GM21381 (cell line): ENCODE measurements around the gene ITPR2.
A peak's percentile ranks its signal among the peaks of the same experiment; 100 is the strongest.
"Not testable (repeated sequence)": the region's sequence is repeated elsewhere in the genome, so short reads cannot be mapped to it uniquely, and the experiment has no call there.

Source experiments
- ATAC-seq: cut with Tn5 transposase; IDR thresholded peaks from one replicate; pipeline ENCODE4 v1.9.1; 2021; ENCODE audit warnings: mild to moderate bottlenecking, moderate library complexity; ENCODE audit not compliant: unreplicated experiment

ITPR2 gene

GRCh38 chr12:26832822-26833742 is at the start of gene ITPR2:
ITPR2 (minus strand) TSS chr12:26833194; CDS start chr12:26832781, 413 bp downstream.
- peak; percentile 72 for ATAC-seq

DNA sequence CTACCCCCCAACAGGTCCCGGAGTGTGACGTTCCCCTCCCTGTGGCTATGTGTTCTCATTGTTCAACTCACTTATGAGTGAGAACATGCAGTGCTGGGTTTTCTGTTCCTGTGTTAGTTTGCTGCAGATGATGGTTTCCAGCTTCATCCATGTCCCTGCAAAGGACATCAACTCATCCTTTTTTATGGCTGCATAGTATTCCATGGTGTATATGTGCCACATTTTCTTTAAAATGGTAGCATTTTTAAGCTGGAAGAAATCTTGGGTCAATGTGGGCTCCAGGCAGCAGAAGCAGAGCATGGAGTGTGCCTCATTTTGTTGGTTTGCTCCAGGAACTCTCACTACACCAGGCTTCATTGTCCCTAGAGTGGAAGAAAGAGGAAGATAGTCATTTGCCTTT is 47.6 kb upstream of the ITPR2 start:
- no peak for ATAC-seq

GRCh38 chr12:26878661-26879119 is 45.7 kb upstream of the ITPR2 start:
- ATAC-seq, result peak; percentile 45

DNA sequence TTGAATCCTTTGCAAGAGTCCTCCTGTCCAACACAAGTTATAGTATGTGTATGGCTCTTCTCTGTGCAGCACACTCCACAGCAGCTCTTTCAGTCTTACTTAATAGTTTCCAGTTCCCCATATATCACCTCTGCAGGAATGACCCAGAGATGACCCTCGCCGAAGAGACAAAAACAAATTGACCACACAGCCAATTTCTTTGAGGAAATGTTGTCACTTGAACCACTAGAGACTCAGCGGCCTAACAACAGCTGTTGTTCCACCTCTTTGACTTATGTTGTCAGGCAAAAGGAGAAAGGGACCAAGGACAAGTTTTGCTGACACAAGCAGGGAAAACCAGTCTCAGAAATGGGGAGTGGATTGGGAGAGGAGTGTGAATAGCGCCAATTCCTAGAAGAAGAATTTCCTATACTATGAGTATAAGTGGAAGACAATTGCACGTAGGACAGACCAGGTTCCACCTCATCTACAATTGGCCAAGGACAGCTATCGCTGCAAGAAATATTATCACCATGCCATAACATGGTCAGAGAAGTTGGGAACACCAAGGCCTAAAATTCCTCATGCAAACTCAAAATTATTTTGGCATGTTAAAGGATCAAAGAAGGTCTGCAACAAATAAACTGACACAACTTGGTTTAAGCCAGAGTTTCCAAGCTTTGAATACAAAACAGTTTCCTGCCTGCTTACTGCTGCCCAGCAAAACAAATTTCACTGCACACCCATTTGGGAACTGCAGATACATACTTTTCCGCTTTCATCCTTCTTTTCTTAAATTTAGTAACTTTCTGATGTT is 41.7 kb upstream of the ITPR2 start:
- peak; percentile 57 for ATAC-seq

DNA sequence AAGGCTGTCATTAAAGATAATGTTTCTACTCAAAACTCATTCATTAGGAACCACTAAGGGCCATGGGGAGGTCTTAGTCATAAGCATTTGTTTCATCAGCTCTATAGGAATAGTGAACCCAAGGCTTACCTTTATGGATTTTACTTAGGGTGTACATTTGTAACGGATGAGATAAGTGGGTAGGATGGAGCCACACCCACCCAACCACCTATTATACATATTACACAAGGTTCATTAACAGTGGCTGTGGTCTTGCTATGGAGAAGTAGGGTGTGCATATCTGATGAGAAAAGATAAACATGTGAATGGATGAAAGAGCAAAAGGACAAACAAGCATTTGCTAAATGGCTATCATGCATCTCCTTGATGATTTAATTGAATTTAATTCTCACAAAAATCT is 39.6 kb upstream of the ITPR2 start:
- no peak for ATAC-seq

DNA sequence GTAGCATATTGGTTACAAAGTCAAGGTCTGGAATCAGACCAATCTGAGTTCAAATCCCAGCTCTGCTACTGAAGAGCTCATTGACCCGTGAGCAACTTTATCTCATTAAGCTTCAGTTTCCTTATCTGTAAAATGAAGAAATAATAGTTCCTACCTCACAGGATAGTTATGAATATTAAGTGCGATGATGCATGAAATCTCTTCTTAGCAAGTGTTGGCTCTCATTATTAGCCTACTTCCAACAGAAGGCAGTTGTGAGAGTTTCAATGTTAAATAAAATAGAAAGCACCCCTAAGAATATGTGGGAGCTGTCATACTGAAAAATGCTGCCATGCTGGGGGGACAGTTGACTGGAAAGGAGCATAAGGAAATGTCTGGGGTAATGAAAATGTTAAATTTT is 39.0 kb upstream of the ITPR2 start:
- no peak for ATAC-seq

DNA sequence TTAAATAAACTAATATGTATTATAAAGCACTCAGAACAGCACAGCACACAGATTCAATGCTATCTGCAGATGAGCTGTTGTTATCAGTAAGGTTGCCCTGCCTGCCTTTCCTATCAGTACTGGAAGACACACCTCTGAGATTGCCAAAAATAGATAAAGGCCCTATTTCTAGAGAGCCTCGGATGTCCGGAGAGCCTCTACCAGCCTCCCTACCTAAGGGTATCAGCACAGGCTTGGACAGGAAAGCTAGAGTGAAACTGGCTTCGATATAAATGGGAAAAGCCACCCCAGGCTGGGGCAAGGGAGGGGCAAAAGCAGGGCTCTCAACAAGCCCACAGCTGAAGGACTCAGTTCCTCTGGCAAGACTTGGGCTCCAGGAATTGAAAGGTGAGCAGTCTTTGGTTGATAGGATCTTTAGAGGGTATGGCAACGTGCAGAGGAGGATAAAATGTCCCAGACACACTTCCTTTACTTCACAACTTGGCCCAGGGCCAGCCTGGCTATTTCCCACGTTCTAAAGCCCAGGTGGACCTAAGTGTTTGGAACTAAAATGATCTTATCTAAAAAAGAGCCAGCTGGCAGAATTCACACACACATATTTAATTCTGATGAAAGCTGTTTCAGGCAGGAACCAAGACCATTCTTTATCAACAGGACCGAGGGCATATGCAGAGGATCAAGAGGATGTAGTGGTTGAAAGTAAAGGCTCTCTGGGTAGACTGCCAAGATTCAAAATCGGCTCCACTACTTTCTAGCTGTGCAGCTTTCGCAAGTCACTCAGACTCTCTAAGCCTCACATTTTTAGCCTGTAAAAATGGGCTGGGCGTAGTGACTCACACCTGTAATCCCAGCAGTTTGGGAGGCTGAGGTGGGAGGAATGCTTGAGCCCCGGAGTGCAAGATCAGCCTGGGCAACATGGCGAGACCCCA is 37.8 kb upstream of the ITPR2 start:
- no peak for ATAC-seq

DNA sequence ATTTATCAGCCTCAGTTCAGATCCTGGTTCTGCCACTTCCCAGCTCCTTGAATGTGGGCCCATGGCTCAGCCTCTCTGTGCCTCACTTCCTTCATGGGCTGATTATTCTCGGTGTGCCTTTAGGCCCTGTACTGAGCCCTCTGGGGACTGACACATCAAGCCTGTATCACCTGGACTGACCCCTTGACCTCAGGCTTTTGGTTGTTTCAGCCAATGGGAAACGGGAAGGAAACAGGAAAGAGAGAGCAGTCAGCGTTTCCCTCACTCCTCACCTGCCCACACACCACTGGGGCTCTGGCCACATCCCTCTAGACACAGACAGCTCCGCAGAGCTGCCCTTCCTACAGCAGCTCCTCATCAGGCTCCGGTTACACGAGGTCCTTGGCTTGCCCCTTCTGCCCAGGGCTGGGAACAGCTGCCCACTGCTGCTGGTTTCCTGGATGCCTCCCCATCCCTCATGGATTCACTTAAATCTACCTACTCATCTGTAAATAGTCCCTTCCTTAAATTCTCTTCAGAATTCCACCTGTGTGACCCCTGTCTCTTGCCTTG is 37.0 kb upstream of the ITPR2 start:
- no peak for ATAC-seq

DNA sequence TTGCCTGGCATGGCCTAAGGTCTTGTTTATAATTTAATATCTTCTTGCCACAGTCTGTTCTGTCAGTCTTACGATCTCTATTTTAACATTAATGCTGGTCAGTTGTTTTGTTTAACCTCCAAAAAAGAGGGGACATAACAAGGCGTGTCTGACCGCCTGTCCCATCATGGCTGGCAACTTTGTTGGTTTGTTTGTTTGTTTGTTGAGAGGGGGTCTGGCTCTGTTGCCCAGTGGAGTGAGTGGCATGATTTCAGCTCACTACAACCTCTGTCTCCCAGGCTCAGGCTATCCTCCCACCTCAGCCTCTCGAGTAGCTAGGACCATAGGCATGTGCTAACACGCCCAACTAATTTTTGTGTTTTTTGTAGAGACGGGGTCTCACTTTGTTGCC is 36.1 kb upstream of the ITPR2 start:
- no peak for ATAC-seq

- ATAC-seq, result no peak
These were observed 35.6 kb upstream of the ITPR2 start for GRCh38 chr12:26868447-26869103.

- peak; percentile 67 for ATAC-seq
These were observed 34.1 kb upstream of the ITPR2 start for GRCh38 chr12:26867080-26867479.

GRCh38 chr12:26863515-26863914 is 30.5 kb upstream of the ITPR2 start:
- no peak for ATAC-seq

DNA sequence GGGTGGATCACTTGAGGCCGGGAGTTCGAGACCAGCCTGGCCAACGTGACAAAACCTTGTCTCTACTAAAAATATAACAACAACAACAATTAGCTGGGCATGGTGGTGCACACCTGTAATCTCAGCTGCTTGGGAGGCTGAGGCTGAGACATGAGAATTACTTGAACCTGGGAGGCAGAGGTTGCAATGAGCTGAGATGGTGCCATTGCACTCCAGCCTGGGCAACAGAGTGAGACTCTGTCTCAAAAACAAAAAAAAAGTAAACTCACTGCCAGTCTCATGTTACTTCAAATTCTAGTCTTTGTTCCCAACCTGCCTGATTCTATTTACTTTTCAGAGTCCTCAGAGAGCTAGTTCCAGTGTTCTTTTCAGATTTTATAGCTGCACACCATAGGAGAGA is 29.8 kb upstream of the ITPR2 start:
- not testable (repeated sequence) for ATAC-seq

DNA sequence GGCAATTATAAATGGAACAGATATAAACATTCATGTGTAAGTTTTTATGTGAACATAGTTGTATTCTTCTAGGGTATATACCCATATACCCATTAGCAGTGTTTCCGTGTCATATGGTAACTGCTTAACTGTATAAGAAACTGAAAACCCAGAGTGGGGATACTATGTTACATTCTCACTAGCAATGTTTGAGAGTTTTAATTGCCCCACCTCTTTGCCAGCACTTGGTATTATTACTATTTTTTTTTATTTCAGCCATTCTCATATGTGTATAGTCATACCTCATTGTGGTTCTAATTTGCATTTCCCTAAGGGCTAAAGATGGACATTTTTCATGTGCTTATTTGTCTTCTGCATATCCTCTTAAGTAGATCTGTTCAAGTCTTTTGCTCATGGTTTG is 28.7 kb upstream of the ITPR2 start:
- no peak for ATAC-seq

DNA sequence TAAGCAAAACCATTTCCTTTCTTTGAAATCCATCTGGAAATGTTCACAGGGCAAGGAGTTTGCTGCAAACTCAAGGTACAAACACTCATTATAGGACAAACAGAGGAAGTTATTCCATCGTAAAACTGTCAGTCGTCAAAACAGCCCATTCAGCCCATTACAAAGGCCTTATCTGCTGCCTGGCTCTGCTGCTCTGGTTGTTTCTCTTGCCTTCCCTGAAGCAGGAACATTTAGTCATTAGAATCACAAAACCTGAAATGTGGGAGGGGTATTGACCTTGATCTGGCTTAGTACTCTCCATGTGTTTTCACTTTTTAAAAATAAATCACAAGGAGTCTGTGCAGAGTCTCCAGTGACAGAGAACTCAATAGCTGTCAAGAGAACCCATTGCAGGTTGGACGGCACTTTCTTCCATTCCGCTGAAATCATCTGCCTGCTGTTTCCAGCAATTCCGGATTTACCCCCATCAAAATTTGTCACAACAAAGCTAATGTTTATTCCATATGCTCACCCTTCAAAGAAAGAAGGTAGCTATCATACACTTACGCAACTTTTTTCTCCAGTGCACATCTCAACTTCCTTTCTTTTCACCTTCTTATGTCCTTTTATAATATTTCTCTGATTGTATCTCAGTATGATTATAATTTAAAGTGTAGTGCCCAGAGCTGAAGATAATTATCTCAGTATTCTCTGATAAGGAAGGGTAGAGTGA is 24.6 kb upstream of the ITPR2 start:
- no peak for ATAC-seq

DNA sequence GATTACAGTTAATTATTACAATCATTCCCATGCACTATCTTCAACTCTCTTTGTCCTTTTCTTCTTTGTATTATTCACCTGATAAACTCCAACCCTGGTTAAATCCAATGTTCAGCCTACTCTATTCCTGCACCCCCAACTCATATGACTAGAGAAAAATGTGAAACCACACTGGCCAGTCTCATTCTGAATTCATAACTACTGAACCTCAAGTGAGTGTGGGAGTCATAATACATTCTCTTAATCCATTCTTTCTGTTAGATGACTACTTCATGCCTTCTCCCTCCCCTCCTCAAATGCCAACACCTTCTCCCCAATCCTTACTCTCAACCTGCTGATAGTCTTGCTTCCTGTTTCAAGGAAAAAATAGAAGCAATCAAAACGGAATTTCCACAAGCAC is 22.3 kb upstream of the ITPR2 start:
- ATAC-seq, result no peak

DNA sequence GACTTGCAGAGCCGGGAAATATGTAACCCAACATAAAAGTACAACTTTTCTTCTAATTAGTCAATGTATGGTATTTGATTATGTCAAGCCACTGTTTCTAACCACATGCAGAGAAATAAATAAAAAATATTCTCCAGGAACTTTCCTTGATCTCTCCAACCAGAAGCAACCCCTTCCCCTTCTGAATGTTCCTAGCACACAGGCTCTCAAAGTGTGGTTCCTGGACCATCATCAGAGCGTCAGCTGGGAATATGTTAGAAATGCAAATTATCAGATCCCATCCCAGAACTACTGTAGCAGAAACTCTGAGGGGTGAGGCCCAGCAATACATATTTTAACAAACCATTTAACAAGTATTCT is 21.0 kb upstream of the ITPR2 start:
- no peak for ATAC-seq

GRCh38 chr12:26853303-26854030 is 20.5 kb upstream of the ITPR2 start:
- peak; percentile 58 for ATAC-seq
